CD4-positive, alpha-beta T cell (primary cell): Measurements from ENCODE around the gene CELF4. TPM values are rescaled to one million over a fixed set of nuclear protein-coding genes. Genes with fewer than 3 reads are reported as not detected.

Source experiments
- ATAC-seq: fragments of 200-7000 bp; cut with Tn5 transposase; one replicate; pipeline ENCODE4 v1.10.0; 2022; ENCODE audit warnings: mild to moderate bottlenecking; ENCODE audit not compliant: poor library complexity
- CTCF ChIA-PET: fragments of 350-600 bp; sonication (Branson Sonifier 250); formaldehyde crosslinking; loops from one replicate; lab custom pipeline; 2021; ENCODE audit warnings: antibody characterized with exemption, inconsistent platforms; lab: Charles Lee
- POLR2A ChIA-PET: fragments of 350-600 bp; sonication (Branson Sonifier 250); formaldehyde crosslinking; loops from one replicate; lab custom pipeline; 2021; ENCODE audit warnings: antibody characterized with exemption, inconsistent platforms; lab: Charles Lee
- DNase-seq, 14 experiments: peaks; one replicate each; pipeline ENCODE4 v3.0.0-alpha.2; 2013 to 2020; ENCODE audit warnings: mixed read lengths in 2 of 14
- H3K27ac ChIP-seq, 2 donors: one replicate each; pipeline versions ENCODE4 v1.5.1 to v1.7.0; 2013; ENCODE audit warnings: low read length in 2 of 2, low read depth in 1 of 2, mild to moderate bottlenecking in 1 of 2
- H3K27me3 ChIP-seq, 2 experiments: 1 replicate in 1 of 2; 2 replicates in 1 of 2; pipeline versions ENCODE4 v1.6.1 to v1.7.0; 2013; ENCODE audit warnings: low read length in 2 of 2, control low read depth in 1 of 2, mild to moderate bottlenecking in 1 of 2, moderate library complexity in 1 of 2; ENCODE audit not compliant: insufficient read depth in 2 of 2, control insufficient read depth in 1 of 2
- H3K36me3 ChIP-seq: one replicate; pipeline ENCODE4 v1.6.1; 2013; ENCODE audit warnings: low read length, control low read depth; ENCODE audit not compliant: insufficient read depth
- H3K4me1 ChIP-seq: one replicate; pipeline ENCODE4 v1.6.1; 2013; ENCODE audit warnings: low read length, control low read depth; ENCODE audit not compliant: insufficient read depth
- H3K4me3 ChIP-seq: one replicate; pipeline ENCODE4 v1.5.1; 2013; ENCODE audit warnings: mild to moderate bottlenecking, low read length, moderate library complexity
- H3K9me3 ChIP-seq, 2 experiments: 1 replicate in 1 of 2; 2 replicates in 1 of 2; pipeline versions ENCODE4 v1.6.1 to v1.7.0; 2013; ENCODE audit warnings: low read length in 2 of 2, mild to moderate bottlenecking in 2 of 2, control low read depth in 1 of 2, moderate library complexity in 1 of 2; ENCODE audit not compliant: control insufficient read depth in 1 of 2, insufficient read depth in 1 of 2
- H3K27ac Mint-ChIP-seq: one replicate; pipeline ENCODE4 v1.8.0; 2020; ENCODE audit warnings: mixed read lengths
- H3K27me3 Mint-ChIP-seq: one replicate; pipeline ENCODE4 v1.8.0; 2021; ENCODE audit warnings: mixed read lengths
- H3K36me3 Mint-ChIP-seq: one replicate; pipeline ENCODE4 v1.8.0; 2021; ENCODE audit warnings: low read depth, mixed read lengths
- H3K4me1 Mint-ChIP-seq: one replicate; pipeline ENCODE4 v1.8.0; 2021; ENCODE audit warnings: low read depth, mixed read lengths
- H3K4me3 Mint-ChIP-seq: one replicate; pipeline ENCODE4 v1.8.0; 2020; ENCODE audit warnings: mild to moderate bottlenecking, mixed read lengths
- H3K9me3 Mint-ChIP-seq: one replicate; pipeline ENCODE4 v1.8.0; 2020; ENCODE audit warnings: mixed read lengths
- CTCF ChIP-seq: fragments of 200-600 bp; IDR thresholded peaks from one replicate; pipeline ENCODE4 v1.8.0; 2022; ENCODE audit warnings: antibody characterized with exemption, mild to moderate bottlenecking
- intact Hi-C, 2 experiments: fragments of 100-400 bp; cut with DNase I in 1 of 2; cut with micrococcal nuclease in 1 of 2; formaldehyde crosslinking; loops; one replicate each; pipeline versions ENCODE4 v1.15.1 to v1.9.0; 2023 to 2025; cut with DNase I, micrococcal nuclease
- total RNA-seq, 174 experiments: library from RNA in 2 of 174; stranded (reverse) in 2 of 174; gene quantifications; one replicate each; pipeline ENCODE4 v1.2.3 and lab custom pipeline; 2021 to 2026

Gene CELF4
- total RNA-seq, 2 experiments from 2014 or later = not detected

DNA sequence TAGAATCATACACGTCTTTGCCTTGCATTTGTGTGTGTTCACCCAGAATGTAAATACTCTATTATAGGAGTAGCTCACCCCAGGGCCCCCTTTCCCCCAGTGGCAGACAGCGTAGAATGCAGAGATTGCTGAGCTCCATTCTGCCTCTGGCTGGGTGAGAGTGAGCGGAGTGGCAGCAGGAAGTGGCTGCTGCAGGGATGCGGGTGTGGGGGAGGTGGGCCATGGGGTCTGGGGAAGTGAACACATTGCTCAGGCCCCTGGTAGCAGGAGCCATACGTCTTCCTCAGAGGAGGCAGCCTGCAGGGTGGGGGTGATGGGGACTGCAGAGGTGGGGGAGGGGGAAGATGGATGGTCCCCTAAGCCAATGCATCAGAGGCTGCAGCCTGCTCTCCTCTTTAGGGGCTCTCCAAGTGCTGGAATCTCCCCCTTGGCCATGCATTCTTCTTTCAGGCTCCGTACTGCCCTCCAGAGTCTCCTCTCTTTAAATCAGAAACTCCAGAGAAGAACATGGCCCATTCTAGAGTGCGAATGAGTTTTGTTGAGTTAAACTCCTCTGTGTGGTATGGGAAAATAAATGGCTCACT lies 72.2 kb downstream of the CELF4 start:
- no peak for TF ChIP-seq CTCF
- no peaks in the 10 kb centered on the region for H3K9me3 Mint-ChIP-seq
- no peaks in the 10 kb centered on the region for H3K36me3 Mint-ChIP-seq
- no peaks in the 10 kb centered on the region for H3K4me1 ChIP-seq
- no peak overlapping the region for H3K4me3 ChIP-seq
- peaks cover 6 to 8% of the 10 kb centered on the region in 2 experiments for H3K27me3 ChIP-seq
- ChIA-PET POLR2A (no interaction called here), CTCF (no interaction called here)
- peaks cover 0 to 11% of the 10 kb centered on the region in 2 experiments for H3K9me3 ChIP-seq
- no peaks in the 10 kb centered on the region for H3K4me1 Mint-ChIP-seq
- H3K27me3 Mint-ChIP-seq = peaks cover 37% of the 10 kb centered on the region
- no peak for DNase-seq
- H3K27ac Mint-ChIP-seq = no peak overlapping the region
- no peak for ATAC-seq
- no peak overlapping the region for H3K27ac ChIP-seq
- intact Hi-C loops = no loop called here
- no peaks in the 10 kb centered on the region for H3K36me3 ChIP-seq
- no peak overlapping the region for H3K4me3 Mint-ChIP-seq

GRCh38 chr18:37492952-37493351 lies 72.6 kb downstream of the CELF4 start:
- Mint-ChIP-seq H3K9me3 (no peaks in the 10 kb centered on the region), H3K36me3 (no peaks in the 10 kb centered on the region), H3K27me3 (peaks cover 42% of the 10 kb centered on the region), H3K4me1 (no peaks in the 10 kb centered on the region), H3K4me3 (no peak overlapping the region), H3K27ac (no peak overlapping the region)
- ATAC-seq (no peak), DNase-seq (no peak)
- Histone ChIP-seq H3K4me1 (no peaks in the 10 kb centered on the region), H3K36me3 (no peaks in the 10 kb centered on the region), H3K27me3 (peaks cover 6 to 12% of the 10 kb centered on the region in 2 experiments), H3K4me3 (no peak overlapping the region), H3K27ac (no peak overlapping the region), H3K9me3 (peaks cover 0 to 11% of the 10 kb centered on the region in 2 experiments)
- TF ChIP-seq CTCF = no peak
- ChIA-PET POLR2A (no interaction called here), CTCF (no interaction called here)
- intact Hi-C loops = no loop called here

DNA sequence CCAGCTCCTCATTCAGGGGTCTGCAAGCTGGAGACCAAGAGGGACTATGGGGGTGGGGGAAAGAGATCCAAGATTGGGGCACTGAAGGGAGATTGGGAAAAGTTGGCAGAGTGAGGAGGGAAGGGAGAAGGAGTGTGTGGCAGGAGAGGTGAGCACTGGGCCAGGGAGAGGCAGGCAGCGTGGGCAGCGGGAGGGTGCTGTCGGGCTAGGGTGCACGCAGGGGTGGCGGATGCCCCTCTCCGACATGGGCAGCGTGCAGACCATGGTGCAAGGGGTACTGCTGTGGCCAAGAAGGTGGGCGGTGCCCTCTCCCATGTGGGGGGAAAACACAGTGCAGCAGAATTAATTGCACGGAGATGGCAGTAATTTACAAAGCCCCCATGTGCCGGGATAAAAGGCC lies 74.1 kb downstream of the CELF4 start:
- no peak for TF ChIP-seq CTCF
- Histone ChIP-seq H3K27me3 (peaks cover 16 to 27% of the 10 kb centered on the region in 2 experiments), H3K9me3 (peaks cover 0 to 21% of the 10 kb centered on the region in 2 experiments), H3K4me1 (no peaks in the 10 kb centered on the region), H3K36me3 (no peaks in the 10 kb centered on the region), H3K27ac (no peak overlapping the region), H3K4me3 (no peak overlapping the region)
- Mint-ChIP-seq H3K9me3 (no peaks in the 10 kb centered on the region), H3K4me3 (no peak overlapping the region), H3K36me3 (no peaks in the 10 kb centered on the region), H3K27ac (no peak overlapping the region), H3K27me3 (peaks cover 56% of the 10 kb centered on the region), H3K4me1 (peaks cover 3% of the 10 kb centered on the region)
- intact Hi-C loops = no loop called here
- ChIA-PET CTCF (no interaction called here), POLR2A (no interaction called here)
- no peak for DNase-seq
- ATAC-seq = no peak
